GM21390 (cell line): ENCODE results near the gene L3MBTL4.

Experiments used
- ATAC-seq: cut with Tn5 transposase; IDR thresholded peaks from one replicate; pipeline ENCODE4 v1.9.1; 2021; ENCODE audit not compliant: unreplicated experiment

L3MBTL4 gene

GRCh38 chr18:6257950-6258349 is 156.8 kb downstream of the L3MBTL4 start:
- ATAC-seq: no peak

GRCh38 chr18:6256521-6256920 is 158.2 kb downstream of the L3MBTL4 start:
- no peak for ATAC-seq

- no peak for ATAC-seq
Measured at GRCh38 chr18:6255886-6256285, 158.8 kb downstream of the L3MBTL4 start.

GRCh38 chr18:6255116-6255705 is 159.5 kb downstream of the L3MBTL4 start:
- no peak for ATAC-seq

- no peak for ATAC-seq
Measured at GRCh38 chr18:6254456-6254855, 160.3 kb downstream of the L3MBTL4 start.

- no peak for ATAC-seq
Measured at GRCh38 chr18:6251084-6251483, 163.6 kb downstream of the L3MBTL4 start.

GRCh38 chr18:6249788-6250187 is 164.9 kb downstream of the L3MBTL4 start:
- no peak for ATAC-seq

GRCh38 chr18:6249170-6249569 is 165.5 kb downstream of the L3MBTL4 start:
- ATAC-seq: peak; percentile 92

- no peak for ATAC-seq
Measured at GRCh38 chr18:6248017-6248416, 166.7 kb downstream of the L3MBTL4 start.

- ATAC-seq: no peak
Measured at GRCh38 chr18:6242004-6242403, 172.7 kb downstream of the L3MBTL4 start.

GRCh38 chr18:6239716-6240115 is 175.0 kb downstream of the L3MBTL4 start:
- ATAC-seq: no peak

- no peak for ATAC-seq
Measured at GRCh38 chr18:6236258-6236657, 178.5 kb downstream of the L3MBTL4 start.

GRCh38 chr18:6222271-6222670 is 192.4 kb downstream of the L3MBTL4 start:
- no peak for ATAC-seq

- peak; percentile 41 for ATAC-seq
Measured at GRCh38 chr18:6221602-6222014, 193.1 kb downstream of the L3MBTL4 start.

- no peak for ATAC-seq
Measured at GRCh38 chr18:6220129-6220528, 194.6 kb downstream of the L3MBTL4 start.

GRCh38 chr18:6219116-6219717 is 195.5 kb downstream of the L3MBTL4 start:
- no peak for ATAC-seq

GRCh38 chr18:6215888-6216287 is 198.8 kb downstream of the L3MBTL4 start:
- no peak for ATAC-seq

- ATAC-seq: no peak
Measured at GRCh38 chr18:6211174-6211504, 203.6 kb downstream of the L3MBTL4 start.

- ATAC-seq: no peak
Measured at GRCh38 chr18:6210349-6211173, 204.2 kb downstream of the L3MBTL4 start.

- ATAC-seq: no peak
Measured at GRCh38 chr18:6207941-6208340, 206.8 kb downstream of the L3MBTL4 start.

- ATAC-seq: no peak
Measured at GRCh38 chr18:6207116-6207515, 207.6 kb downstream of the L3MBTL4 start.

GRCh38 chr18:6205706-6206105 is 209.0 kb downstream of the L3MBTL4 start:
- ATAC-seq: no peak
